ENCODE data around the gene NALCN.
A peak's percentile ranks its signal among the peaks of the same experiment; 100 is the strongest.

Gene NALCN

GRCh38 chr13:101417501-101417900 lies 1.2 kb upstream of the NALCN start:
- ChIA-PET POLR2A (no interaction called here), CTCF (no interaction called here)

DNA sequence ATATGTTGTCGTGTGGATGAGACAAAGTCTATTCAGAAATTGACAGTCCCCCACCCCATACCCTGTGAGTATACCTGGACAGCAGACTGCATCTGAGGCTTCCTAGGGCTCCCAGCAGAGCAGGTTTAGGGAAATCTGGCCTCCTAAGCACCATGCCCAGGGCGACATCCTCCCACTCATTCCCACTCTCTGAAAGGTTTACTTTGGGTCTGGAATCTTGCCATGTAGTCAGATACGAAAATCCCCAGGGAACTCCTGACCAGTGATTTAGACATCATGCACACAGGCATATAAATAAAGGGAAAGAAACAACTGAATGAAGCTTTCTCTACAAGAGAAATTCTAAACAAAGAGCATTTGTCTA lies 717 bp upstream of the NALCN start:
- CTCF ChIA-PET, result no interaction called here
- peak; percentile 3 for DNase-seq (ENCODE audit: extremely low spot score)
- no peak for TF ChIP-seq PKNOX1 (IDR thresholded peaks at IDR 0.05)
- no peak for TF ChIP-seq ELF4 (IDR thresholded peaks at IDR 0.05)
- no peak for TF ChIP-seq ZNF384 (IDR thresholded peaks at IDR 0.05)
- no peak for TF ChIP-seq SUZ12 (IDR thresholded peaks at IDR 0.05)
- TF ChIP-seq FOXK2 (IDR thresholded peaks at IDR 0.05), result no peak
- TF ChIP-seq LEF1 (IDR thresholded peaks at IDR 0.05; ENCODE audit: borderline replicate concordance), result no peak
- no peak for TF ChIP-seq CTBP1 (IDR thresholded peaks at IDR 0.05; ENCODE audit: borderline replicate concordance)
- no peak for TF ChIP-seq NFRKB (IDR thresholded peaks at IDR 0.05)
- TF ChIP-seq ARNT (IDR thresholded peaks at IDR 0.05), result no peak
- POLR2A ChIA-PET, result no interaction called here

More at GRCh38 chr13:101417501-101417900, 1.2 kb upstream of the NALCN start:
- no peak for TF ChIP-seq L3MBTL2 (conservative IDR thresholded peaks at IDR 0.05)
- no peak for TF ChIP-seq ZNF384 (IDR thresholded peaks at IDR 0.05)
- no peak for TF ChIP-seq FOXK2 (IDR thresholded peaks at IDR 0.05)
- no peak for TF ChIP-seq TARDBP (IDR thresholded peaks at IDR 0.05)
- TF ChIP-seq FOXA1 (IDR thresholded peaks at IDR 0.05), result no peak
- TF ChIP-seq PKNOX1 (IDR thresholded peaks at IDR 0.05), result no peak
- TF ChIP-seq SUZ12 (IDR thresholded peaks at IDR 0.05), result no peak
- no peak for TF ChIP-seq BHLHE40 (IDR thresholded peaks at IDR 0.05; ENCODE audit: borderline replicate concordance)
- no peak for TF ChIP-seq ELF4 (IDR thresholded peaks at IDR 0.05)
- no peak for TF ChIP-seq NFRKB (IDR thresholded peaks at IDR 0.05)
- no peak for TF ChIP-seq HDGF (IDR thresholded peaks at IDR 0.05; ENCODE audit: borderline replicate concordance)
- TF ChIP-seq ARNT (IDR thresholded peaks at IDR 0.05), result no peak
- no peak for TF ChIP-seq CTBP1 (IDR thresholded peaks at IDR 0.05; ENCODE audit: borderline replicate concordance)
- TF ChIP-seq FOXM1 (IDR thresholded peaks at IDR 0.05; ENCODE audit: borderline replicate concordance), result no peak
- TF ChIP-seq SP1 (IDR thresholded peaks at IDR 0.05), result no peak
- DNase-seq (ENCODE audit: extremely low spot score), result no peak

DNA sequence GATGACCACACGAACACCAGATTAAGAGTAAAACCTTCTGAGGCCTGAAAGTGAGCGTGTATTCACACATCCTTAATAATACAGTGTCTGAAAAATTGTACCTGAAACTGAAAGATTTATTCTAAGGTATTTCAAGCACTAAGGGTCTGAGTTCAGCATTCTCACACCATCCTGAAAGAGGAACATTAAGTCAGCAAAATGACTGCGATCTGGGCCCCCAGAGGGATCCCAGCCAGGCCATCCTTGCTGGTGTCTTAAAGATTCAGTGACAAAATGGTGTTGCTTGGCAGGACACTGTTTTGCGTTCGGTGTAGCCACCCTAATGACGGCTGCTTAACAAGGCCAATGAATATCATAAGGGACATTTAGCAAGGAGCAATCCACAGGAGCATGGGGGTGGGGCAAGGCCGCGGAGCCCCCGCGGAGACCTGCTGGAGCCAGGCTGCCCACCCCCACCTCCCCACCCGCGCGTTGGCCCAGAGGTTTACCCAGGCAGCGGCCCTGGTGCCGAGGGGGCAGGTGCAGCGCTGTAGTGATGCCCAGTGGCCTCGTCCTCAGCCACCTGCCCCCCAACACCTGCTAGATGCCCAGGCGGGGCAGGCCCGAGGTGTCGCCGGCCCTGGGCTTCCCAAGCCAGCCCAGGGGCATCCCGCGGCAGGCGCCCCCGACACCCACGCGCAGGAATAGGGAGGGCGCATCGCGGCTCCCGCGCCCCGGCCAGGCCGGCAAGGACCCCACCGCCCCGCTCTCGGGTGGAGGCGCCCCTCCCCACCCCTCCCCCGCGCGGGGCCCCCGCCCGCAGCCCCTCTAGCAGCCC lies 742 bp downstream of the NALCN start:
- TF ChIP-seq ZNF384 (IDR thresholded peaks at IDR 0.05) (no peak), ELF4 (IDR thresholded peaks at IDR 0.05) (no peak), PKNOX1 (IDR thresholded peaks at IDR 0.05) (no peak), ARNT (IDR thresholded peaks at IDR 0.05) (no peak), LEF1 (IDR thresholded peaks at IDR 0.05; ENCODE audit: borderline replicate concordance) (no peak), L3MBTL2 (conservative IDR thresholded peaks at IDR 0.05) (no peak), FOXM1 (IDR thresholded peaks at IDR 0.05; ENCODE audit: borderline replicate concordance) (no peak)
- ChIA-PET POLR2A (no interaction called here), CTCF (no interaction called here)
- no peak for DNase-seq (ENCODE audit: extremely low spot score)

GRCh38 chr13:101412076-101412475 lies 4.2 kb downstream of the NALCN start:
- ChIA-PET CTCF (no interaction called here), POLR2A (no interaction called here)
- DNase-seq (ENCODE audit: extremely low spot score), result no peak
- TF ChIP-seq PKNOX1 (IDR thresholded peaks at IDR 0.05) (no peak), BHLHE40 (IDR thresholded peaks at IDR 0.05; ENCODE audit: borderline replicate concordance) (no peak), ARNT (IDR thresholded peaks at IDR 0.05) (no peak), FOXK2 (IDR thresholded peaks at IDR 0.05) (no peak), CTBP1 (IDR thresholded peaks at IDR 0.05; ENCODE audit: borderline replicate concordance) (no peak), FOXM1 (IDR thresholded peaks at IDR 0.05; ENCODE audit: borderline replicate concordance) (no peak), HDGF (IDR thresholded peaks at IDR 0.05; ENCODE audit: borderline replicate concordance) (no peak), ZNF384 (IDR thresholded peaks at IDR 0.05) (no peak), NFRKB (IDR thresholded peaks at IDR 0.05) (no peak), SP1 (IDR thresholded peaks at IDR 0.05) (no peak), ELF4 (IDR thresholded peaks at IDR 0.05) (no peak), TARDBP (IDR thresholded peaks at IDR 0.05) (no peak), SUZ12 (IDR thresholded peaks at IDR 0.05) (no peak), L3MBTL2 (conservative IDR thresholded peaks at IDR 0.05) (no peak), LEF1 (IDR thresholded peaks at IDR 0.05; ENCODE audit: borderline replicate concordance) (no peak), FOXA1 (IDR thresholded peaks at IDR 0.05) (no peak)

DNA sequence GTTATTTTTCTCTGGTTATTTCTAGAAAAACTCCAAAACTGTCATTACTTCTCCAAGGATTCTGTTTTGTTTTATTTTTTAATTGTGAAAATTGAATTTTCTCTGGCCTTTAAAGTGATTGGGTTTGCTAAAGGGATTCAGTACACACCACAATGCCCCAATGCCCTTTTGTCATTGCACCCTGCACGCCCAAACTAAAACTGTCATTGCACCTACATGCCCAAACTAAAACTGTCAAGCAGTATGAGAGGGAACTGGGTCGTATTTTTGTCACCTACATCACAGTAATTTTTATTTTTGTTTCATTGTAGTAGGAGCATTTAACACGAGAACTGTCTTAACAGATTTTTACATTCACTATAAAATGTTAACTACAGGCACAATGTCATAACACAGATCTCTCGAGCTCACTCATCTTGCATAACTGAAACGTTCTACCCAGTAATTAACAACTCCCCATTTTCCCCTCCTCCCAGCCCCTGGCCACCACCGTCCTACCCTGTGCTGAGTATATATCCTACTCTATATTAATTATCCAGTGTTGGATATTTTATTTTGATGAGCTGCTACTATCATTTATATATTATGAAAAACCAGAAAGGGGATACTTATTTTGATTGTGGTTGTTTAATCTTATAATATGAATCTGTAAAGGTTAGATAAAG lies 7.2 kb downstream of the NALCN start:
- CTCF ChIA-PET, result no interaction called here
- TF ChIP-seq PKNOX1 (IDR thresholded peaks at IDR 0.05) (no peak), ELF4 (IDR thresholded peaks at IDR 0.05) (no peak), FOXA1 (IDR thresholded peaks at IDR 0.05) (no peak), NFRKB (IDR thresholded peaks at IDR 0.05) (no peak), FOXK2 (IDR thresholded peaks at IDR 0.05) (no peak), L3MBTL2 (conservative IDR thresholded peaks at IDR 0.05) (no peak), FOXM1 (IDR thresholded peaks at IDR 0.05; ENCODE audit: borderline replicate concordance) (no peak), CTBP1 (IDR thresholded peaks at IDR 0.05; ENCODE audit: borderline replicate concordance) (no peak), BHLHE40 (IDR thresholded peaks at IDR 0.05; ENCODE audit: borderline replicate concordance) (no peak), ARNT (IDR thresholded peaks at IDR 0.05) (no peak), HDGF (IDR thresholded peaks at IDR 0.05; ENCODE audit: borderline replicate concordance) (no peak), SUZ12 (IDR thresholded peaks at IDR 0.05) (no peak), ZNF384 (IDR thresholded peaks at IDR 0.05) (no peak), TARDBP (IDR thresholded peaks at IDR 0.05) (no peak), SP1 (IDR thresholded peaks at IDR 0.05) (no peak), LEF1 (IDR thresholded peaks at IDR 0.05; ENCODE audit: borderline replicate concordance) (no peak)

More for the DNA sequence above, 7.2 kb downstream of the NALCN start:
- no peak for DNase-seq (ENCODE audit: extremely low spot score)
- POLR2A ChIA-PET, result no interaction called here

Measured in HEK293T (cell line).